Left ventricle myocardium inferior (tissue), 1 donor: ENCODE data around the gene RNF41. TPM values are rescaled to one million over a fixed set of nuclear protein-coding genes. Genes with fewer than 3 reads are reported as not detected.

Source experiments
- DNase-seq: peaks from one replicate; pipeline ENCODE4 v3.0.0-alpha.2; 2020
- H3K27ac ChIP-seq: fragments of 200-600 bp; replicated peaks from 2 replicates; pipeline ENCODE4 v1.8.0; 2021
- H3K27me3 ChIP-seq: fragments of 200-600 bp; 2 replicates; pipeline ENCODE4 v1.8.0; 2021; ENCODE audit warnings: low read depth
- H3K36me3 ChIP-seq: fragments of 200-600 bp; 2 replicates; pipeline ENCODE4 v1.8.0; 2021
- H3K4me1 ChIP-seq: fragments of 200-600 bp; 2 replicates; pipeline ENCODE4 v1.8.0; 2021
- H3K4me3 ChIP-seq: fragments of 200-600 bp; 2 replicates; pipeline ENCODE4 v1.8.0; 2021; ENCODE audit warnings: mild to moderate bottlenecking, moderate library complexity
- H3K9me3 ChIP-seq: fragments of 200-600 bp; replicated peaks from 2 replicates; pipeline ENCODE4 v1.8.0; 2021
- CTCF ChIP-seq: fragments of 200-600 bp; IDR thresholded peaks from 2 replicates; pipeline ENCODE4 v1.8.0; 2021; ENCODE audit warnings: antibody characterized with exemption, mild to moderate bottlenecking, borderline replicate concordance
- intact Hi-C: fragments of 100-400 bp; cut with micrococcal nuclease; formaldehyde crosslinking; loops from one replicate; pipeline ENCODE4 v1.11.0; 2022
- total RNA-seq: library from RNA; stranded (reverse); fragmentation: NEBNext Ultra II Directional; extraction: Animal tissue kit (Norgen Biotek cat#: 25700); gene quantifications from one replicate; pipeline ENCODE4 v1.2.1, GENCODE V29; 2021
- donor health status: DM: no; HTN: yes; CAD: no; lungs with severe emphysema.

RNF41 gene
- total RNA-seq, 1 donor from 2014 or later: 51.4 TPM

GRCh38 chr12:56186957-56187356 is 34.8 kb downstream of the RNF41 start:
- no peak for DNase-seq
- TF ChIP-seq CTCF: no peak
- Histone ChIP-seq H3K4me3 (peak overlapping the region; percentile 94), H3K4me1 (peaks cover 42% of the 10 kb centered on the region), H3K27me3 (no peaks in the 10 kb centered on the region), H3K27ac (no peak overlapping the region), H3K9me3 (no peaks in the 10 kb centered on the region), H3K36me3 (peaks cover 51% of the 10 kb centered on the region)
- intact Hi-C loops: no loop called here

- intact Hi-C loops: no loop called here
- H3K27ac ChIP-seq: no peak overlapping the region
- no peak for TF ChIP-seq CTCF
- no peaks in the 10 kb centered on the region for H3K9me3 ChIP-seq
- peaks cover 100% of the 10 kb centered on the region for H3K36me3 ChIP-seq
- no peaks in the 10 kb centered on the region for H3K27me3 ChIP-seq
- DNase-seq: no peak
- H3K4me3 ChIP-seq: no peak overlapping the region
- peaks cover under 1% of the 10 kb centered on the region for H3K4me1 ChIP-seq
Measured at GRCh38 chr12:56178347-56178746, 43.4 kb downstream of the RNF41 start.

- H3K9me3 ChIP-seq: no peaks in the 10 kb centered on the region
- H3K4me1 ChIP-seq: no peaks in the 10 kb centered on the region
- intact Hi-C loops: no loop called here
- no peaks in the 10 kb centered on the region for H3K27me3 ChIP-seq
- no peak overlapping the region for H3K27ac ChIP-seq
- TF ChIP-seq CTCF: no peak
- peaks cover 100% of the 10 kb centered on the region for H3K36me3 ChIP-seq
- no peak overlapping the region for H3K4me3 ChIP-seq
- no peak for DNase-seq
Measured at GRCh38 chr12:56172839-56173238, 48.9 kb downstream of the RNF41 start.

- DNase-seq: no peak
- intact Hi-C loops: no loop called here
- Histone ChIP-seq H3K27ac (no peak overlapping the region), H3K4me1 (peaks cover 10% of the 10 kb centered on the region), H3K36me3 (peaks cover 98% of the 10 kb centered on the region), H3K4me3 (no peak overlapping the region), H3K27me3 (no peaks in the 10 kb centered on the region), H3K9me3 (no peaks in the 10 kb centered on the region)
- TF ChIP-seq CTCF: no peak
Measured at GRCh38 chr12:56169229-56169759, 52.4 kb downstream of the RNF41 start.

- no peak for DNase-seq
- H3K4me3 ChIP-seq: no peak overlapping the region
- intact Hi-C loops: no loop called here
- no peaks in the 10 kb centered on the region for H3K9me3 ChIP-seq
- TF ChIP-seq CTCF: no peak
- H3K27ac ChIP-seq: peak overlapping the region; percentile 0
- H3K27me3 ChIP-seq: no peaks in the 10 kb centered on the region
- peaks cover 98% of the 10 kb centered on the region for H3K36me3 ChIP-seq
- H3K4me1 ChIP-seq: peaks cover 32% of the 10 kb centered on the region
Measured at GRCh38 chr12:56165369-56165768, 56.4 kb downstream of the RNF41 start.
